Stimulated activated CD8-positive, alpha-beta memory T cell treated with anti-CD3 and anti-CD28 coated beads, Interleukin-15, amount 100 ng/mL, for 48 hours (primary cell): ENCODE measurements around the gene TMEM208.

Experiments used
- DNase-seq, 2 donors: peaks; one replicate each; pipeline ENCODE4 v3.0.0-alpha.2; 2020; ENCODE audit warnings: low read depth in 2 of 2

TMEM208 gene

DNA sequence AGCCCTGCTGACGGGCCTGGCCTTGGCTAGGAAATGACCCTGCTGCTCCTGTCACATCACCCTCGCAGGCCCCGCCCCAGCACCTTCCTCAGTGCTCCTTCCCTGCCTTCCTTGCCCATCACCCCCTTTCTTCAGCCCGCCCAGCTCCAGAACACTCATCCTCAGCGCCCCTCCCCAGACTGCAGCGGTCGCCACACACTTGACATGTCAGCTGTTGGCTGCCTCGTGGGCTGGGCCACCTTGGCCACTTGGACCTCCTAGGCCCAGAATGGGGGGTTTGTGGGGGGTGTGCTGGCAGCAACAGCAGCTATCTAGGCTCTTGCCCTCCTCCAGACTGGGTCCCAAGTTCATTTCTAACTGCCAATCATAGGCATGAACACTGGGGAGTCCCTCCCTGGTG is 17.4 kb upstream of the TMEM208 start:
- no peak for DNase-seq

DNA sequence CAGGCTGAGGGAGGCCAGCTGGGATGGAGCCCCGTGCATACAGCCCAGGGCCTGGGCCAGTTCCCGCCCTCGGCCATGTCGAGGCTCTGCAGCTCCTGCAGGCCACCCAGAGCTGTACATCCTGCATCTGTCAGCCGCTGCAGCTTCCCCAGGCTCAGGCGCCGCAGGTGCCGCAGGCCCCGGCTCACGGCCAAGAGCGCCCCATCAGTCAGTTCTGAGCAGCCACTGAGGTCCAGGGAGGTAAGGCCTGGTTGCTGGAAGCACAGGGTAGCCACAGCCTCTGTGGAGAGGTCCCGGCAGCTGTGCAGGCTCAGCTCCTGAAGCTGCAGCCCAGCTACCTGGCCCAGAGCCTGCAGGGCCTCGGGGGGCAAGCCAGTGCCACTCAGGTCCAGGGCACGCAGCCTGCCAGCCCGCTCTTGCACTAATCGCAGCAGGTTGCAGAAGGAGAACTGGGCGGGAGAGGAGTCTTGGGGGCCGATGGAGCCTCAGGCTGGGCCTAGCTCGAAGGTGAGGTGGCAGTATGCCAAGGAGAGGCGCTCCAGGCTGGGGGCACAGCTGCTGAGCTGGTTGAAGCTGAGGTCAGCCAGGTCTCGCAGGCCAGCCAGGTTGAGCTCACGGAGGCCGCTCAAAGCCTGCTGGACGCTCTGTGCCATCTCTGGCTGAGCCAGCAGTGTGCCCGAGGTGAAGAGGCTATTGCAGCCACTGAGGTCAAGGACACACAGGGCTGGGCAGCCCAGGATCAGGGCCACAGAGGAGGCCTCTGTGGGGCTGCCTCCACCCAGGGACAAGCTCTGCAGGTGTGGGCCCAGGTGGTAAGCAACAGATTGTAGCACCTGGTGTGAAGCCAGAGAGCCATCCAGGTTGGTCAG is 16.6 kb upstream of the TMEM208 start:
- DNase-seq, result no peak

- DNase-seq, result no peak
Measured at GRCh38 chr16:67211674-67212073, 15.3 kb upstream of the TMEM208 start.

DNA sequence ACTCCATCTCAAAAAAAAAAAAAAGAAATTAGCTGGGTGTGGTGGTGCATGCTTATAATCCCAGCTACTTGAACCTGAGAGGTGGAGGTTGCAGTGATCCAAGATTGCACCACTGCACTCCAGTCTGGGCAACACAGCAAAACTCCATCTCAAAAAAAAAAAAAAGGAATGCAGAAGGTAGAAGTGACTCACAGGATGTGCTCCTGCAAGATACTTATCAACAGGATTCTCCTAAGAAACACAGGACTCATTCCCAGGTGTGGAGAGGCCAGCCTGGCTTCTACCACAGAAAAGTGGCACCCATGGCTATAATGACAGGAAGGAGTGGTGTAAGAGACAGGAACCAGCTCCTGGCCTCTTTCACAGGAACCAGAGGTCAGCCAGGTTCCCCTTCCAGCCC is 14.2 kb upstream of the TMEM208 start:
- no peak for DNase-seq

GRCh38 chr16:67213197-67214019 is 13.5 kb upstream of the TMEM208 start:
- no peak for DNase-seq

- DNase-seq, result no peak
Measured at GRCh38 chr16:67215706-67216105, 11.2 kb upstream of the TMEM208 start.

- DNase-seq, result no peak
Measured at GRCh38 chr16:67216612-67217490, 10.1 kb upstream of the TMEM208 start.

GRCh38 chr16:67223992-67224391 is 2.9 kb upstream of the TMEM208 start:
- DNase-seq, result no peak

- DNase-seq, result no peak
Measured at GRCh38 chr16:67226295-67226803, 581 bp upstream of the TMEM208 start.

GRCh38 chr16:67227567-67227921 is 614 bp downstream of the TMEM208 start:
- DNase-seq, result no peak

- DNase-seq, result no peak
Measured at GRCh38 chr16:67228034-67228785, 1.3 kb downstream of the TMEM208 start.

DNA sequence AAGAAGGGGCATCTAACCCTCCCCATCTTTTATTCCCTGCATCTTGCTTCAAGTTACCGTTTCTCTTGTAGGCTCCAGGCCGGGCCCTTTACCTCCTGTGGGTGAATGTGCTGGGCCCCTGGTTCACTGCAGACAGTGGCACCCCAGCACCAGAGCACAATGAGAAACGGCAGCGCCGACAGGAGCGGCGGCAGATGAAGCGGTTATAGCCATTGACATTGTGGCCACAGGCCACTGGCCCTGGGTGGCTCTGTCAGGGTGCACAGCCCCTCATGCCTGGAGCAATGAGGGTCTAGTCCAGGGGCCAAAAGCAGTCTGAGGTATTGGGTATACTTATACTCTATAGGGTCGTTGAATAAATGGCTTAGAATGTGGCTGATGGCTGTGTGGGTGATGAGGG is 2.0 kb downstream of the TMEM208 start:
- no peak for DNase-seq

- no peak for DNase-seq
Measured at GRCh38 chr16:67229906-67230808, 3.2 kb downstream of the TMEM208 start.

- DNase-seq, result no peak
Measured at GRCh38 chr16:67230809-67231660, 4.1 kb downstream of the TMEM208 start.

DNA sequence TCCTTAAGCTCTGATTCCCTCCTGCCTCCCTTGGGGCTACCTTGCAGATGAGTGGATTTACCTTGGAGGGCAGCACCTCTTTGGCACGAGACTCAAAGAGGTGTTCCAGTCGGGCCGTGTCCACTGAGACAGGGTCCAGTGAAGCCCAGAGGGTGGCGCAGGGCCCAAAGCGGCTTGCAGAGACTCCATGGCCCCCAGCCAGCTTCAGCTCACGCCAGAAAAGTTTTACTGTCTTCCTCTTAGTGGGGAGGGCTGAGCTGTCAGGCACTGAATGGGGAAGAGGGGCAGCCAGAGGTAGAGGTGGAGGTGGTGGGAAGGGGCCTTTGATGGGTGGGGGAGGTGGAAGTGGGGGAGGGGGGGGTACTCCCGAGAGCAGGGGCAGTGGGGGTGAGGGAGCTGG is 6.7 kb downstream of the TMEM208 start:
- no peak for DNase-seq

DNA sequence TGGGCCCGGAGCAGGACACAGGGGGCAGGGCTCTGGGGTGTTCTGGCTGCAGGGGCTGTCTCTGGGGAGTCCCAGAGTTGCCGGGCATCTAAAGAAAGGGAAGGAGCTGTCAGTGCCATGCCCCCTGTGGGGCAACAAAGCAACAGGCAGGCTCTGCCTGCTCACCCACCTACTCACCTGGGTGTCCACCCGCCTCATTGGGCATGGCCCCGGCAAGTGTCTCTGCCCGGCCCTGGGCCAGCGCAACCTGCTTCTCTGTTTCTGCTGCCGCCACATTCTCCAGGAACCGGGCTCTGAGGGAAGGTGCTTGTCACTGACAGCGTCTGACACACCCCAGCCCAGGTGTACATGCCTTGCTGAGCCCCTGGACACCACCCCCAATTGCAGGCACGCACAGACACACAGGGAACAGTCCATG is 7.3 kb downstream of the TMEM208 start:
- no peak for DNase-seq

DNA sequence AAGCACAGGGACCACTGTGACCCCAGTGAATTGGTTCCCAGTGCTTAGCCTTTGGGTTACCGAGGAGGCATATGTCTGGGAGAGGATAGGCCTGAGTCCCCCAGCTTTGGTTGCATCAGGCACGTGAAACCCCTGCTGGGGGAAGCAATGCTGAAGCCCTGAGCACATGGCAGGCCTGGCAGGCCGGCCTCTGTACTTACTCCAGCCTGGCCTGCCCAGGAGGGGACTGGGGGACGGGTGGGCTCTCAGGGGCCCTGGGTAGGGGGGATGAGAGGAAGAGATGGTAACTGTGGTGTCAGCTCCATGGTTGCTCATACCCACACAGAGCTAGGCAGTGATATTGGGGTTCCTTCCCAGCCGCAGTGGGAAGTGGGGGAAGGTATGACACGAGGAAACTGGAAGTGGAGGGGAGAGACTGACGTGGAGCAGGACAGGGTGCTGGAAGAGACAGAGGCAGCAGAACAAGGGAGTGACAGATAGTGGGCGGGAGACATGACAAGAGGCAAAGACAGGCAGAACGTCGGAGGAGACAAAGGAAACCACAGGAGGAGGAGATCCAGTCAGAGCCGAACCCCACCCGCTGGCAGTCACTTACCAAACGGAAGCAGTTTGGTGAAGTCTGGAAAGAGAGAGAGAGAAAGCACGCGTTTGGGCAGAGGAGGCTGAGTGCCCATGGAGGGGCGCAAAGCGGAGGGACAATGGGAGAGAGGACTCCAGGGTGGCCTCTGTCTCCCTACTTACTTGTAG is 9.1 kb downstream of the TMEM208 start:
- DNase-seq, result no peak
